Heart left ventricle (tissue), 13 donors: ENCODE measurements around the gene EMILIN2.
"Not testable (repeated sequence)": the region's sequence is repeated elsewhere in the genome, so short reads cannot be mapped to it uniquely, and the experiment has no call there.

Source experiments
- POLR2A ChIP-seq, 2 donors: fragments of 450-650 bp; IDR thresholded peaks; one replicate each; pipeline ENCODE4 v1.6.1; 2017; ENCODE audit warnings: antibody characterized with exemption in 2 of 2, mild to moderate bottlenecking in 2 of 2, moderate library complexity in 2 of 2
- TF ChIP-seq, protein P1 (sequence below), 12 donors: fragments of 200-600 bp; sonication (generic) in 4 of 12; IDR thresholded peaks; one replicate each; pipeline versions ENCODE4 v1.5.0 to v1.8.0; 2018 to 2022; ENCODE audit warnings: antibody characterized with exemption in 12 of 12, mild to moderate bottlenecking in 5 of 12
- donor health status: ischemic (EF 13 %, LVEDD 7.1; RV severe dilation, severe dysfunction).
- donor health status: DM: no; HTN: yes; CAD: no.
- donor health status: DM: no; HTN: no; CAD: no.
- donor health status: ischemic (EF 25% LVEDD 6.9; RV normal size, moderate dysfunction).
- donor health status: ischemic (EF 25% LVEDD 5.7; RV mildly dilated, moderate dysfunction).
- donor health status: ischemic (EF 35%, LVEDD 5.7; RV mildly dilated, moderate dysfunction).
- donor health status: nonischemic (EF 11% LVEDD 7.7; RV severe dilation, severe dysfunction).
- donor health status: DM: yes; HTN: yes; CAD: no.
- donor health status: PGD.
- donor health status: ischemic (EF 29% LVEDD 5.4; RV normal size, mild dysfunction).
- donor health status: nonischemic (EF 23%, LVEDD 6.1; RV moderate dilation, normal function).

DNA sequence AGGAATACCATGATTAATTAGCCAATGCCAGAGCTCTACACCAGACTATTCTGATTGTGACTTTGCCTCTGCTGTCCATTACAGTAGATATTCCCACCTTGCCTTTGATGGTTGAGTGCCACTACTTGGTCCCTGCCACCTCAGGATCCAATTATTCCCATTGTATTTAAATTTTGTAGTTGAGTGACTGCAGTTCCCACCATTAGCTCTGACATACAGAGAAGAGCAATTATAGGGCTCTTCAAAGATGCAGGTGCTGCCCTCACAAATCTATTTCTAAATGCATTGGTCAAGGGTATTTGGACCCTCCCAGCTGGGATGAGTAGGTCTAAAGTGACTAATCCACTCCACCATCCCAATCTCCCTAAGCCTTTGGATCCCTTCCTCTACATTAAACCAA, 9.5 kb upstream of the EMILIN2 start:
- TF ChIP-seq, protein P1, sequence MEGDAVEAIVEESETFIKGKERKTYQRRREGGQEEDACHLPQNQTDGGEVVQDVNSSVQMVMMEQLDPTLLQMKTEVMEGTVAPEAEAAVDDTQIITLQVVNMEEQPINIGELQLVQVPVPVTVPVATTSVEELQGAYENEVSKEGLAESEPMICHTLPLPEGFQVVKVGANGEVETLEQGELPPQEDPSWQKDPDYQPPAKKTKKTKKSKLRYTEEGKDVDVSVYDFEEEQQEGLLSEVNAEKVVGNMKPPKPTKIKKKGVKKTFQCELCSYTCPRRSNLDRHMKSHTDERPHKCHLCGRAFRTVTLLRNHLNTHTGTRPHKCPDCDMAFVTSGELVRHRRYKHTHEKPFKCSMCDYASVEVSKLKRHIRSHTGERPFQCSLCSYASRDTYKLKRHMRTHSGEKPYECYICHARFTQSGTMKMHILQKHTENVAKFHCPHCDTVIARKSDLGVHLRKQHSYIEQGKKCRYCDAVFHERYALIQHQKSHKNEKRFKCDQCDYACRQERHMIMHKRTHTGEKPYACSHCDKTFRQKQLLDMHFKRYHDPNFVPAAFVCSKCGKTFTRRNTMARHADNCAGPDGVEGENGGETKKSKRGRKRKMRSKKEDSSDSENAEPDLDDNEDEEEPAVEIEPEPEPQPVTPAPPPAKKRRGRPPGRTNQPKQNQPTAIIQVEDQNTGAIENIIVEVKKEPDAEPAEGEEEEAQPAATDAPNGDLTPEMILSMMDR (IDR thresholded peaks at IDR 0.05), result not testable (repeated sequence)
- TF ChIP-seq POLR2A (IDR thresholded peaks at IDR 0.05), result not testable (repeated sequence)
